Measurements from ENCODE around the gene CHRNE.
A peak's percentile ranks its signal among the peaks of the same experiment; 100 is the strongest.

CHRNE gene

GRCh38 chr17:4903051-4903818, at the start of gene CHRNE:
Gene CHRNE, minus strand, starts transcription at chr17:4903098. Its CDS starts 35 bp downstream, at chr17:4903063.
- DNase-seq (ENCODE audit: low read depth), result peak; percentile 92
- peak; percentile 83 for TF ChIP-seq CTCF (IDR thresholded peaks at IDR 0.05; ENCODE audit: insufficient read depth, low read depth, low read length, missing control alignments)
- no peak within 1 kb of the TSS for H3K4me3 ChIP-seq (ENCODE audit: low read length)

- H3K4me3 ChIP-seq (ENCODE audit: low read length), result no peak overlapping the region
- no peak for DNase-seq (ENCODE audit: low read depth)
- TF ChIP-seq CTCF (IDR thresholded peaks at IDR 0.05; ENCODE audit: insufficient read depth, low read depth, low read length, missing control alignments), result no peak
Measured at GRCh38 chr17:4951486-4951885, 48.6 kb upstream of the CHRNE start.

- no peak for DNase-seq (ENCODE audit: low read depth)
- TF ChIP-seq CTCF (IDR thresholded peaks at IDR 0.05; ENCODE audit: insufficient read depth, low read depth, low read length, missing control alignments), result no peak
- H3K4me3 ChIP-seq (ENCODE audit: low read length), result peak within 1 kb of the TSS; percentile 20
Measured at GRCh38 chr17:4950746-4951204, 47.9 kb upstream of the CHRNE start, which contains the start of gene ENO3. Gene ENO3, plus strand, starts transcription at chr17:4951119. Its CDS starts 711 bp downstream, at chr17:4951830.

- no peak for TF ChIP-seq CTCF (IDR thresholded peaks at IDR 0.05; ENCODE audit: insufficient read depth, low read depth, low read length, missing control alignments)
- H3K4me3 ChIP-seq (ENCODE audit: low read length), result peak overlapping the region; percentile 20
- DNase-seq (ENCODE audit: low read depth), result no peak
Measured at GRCh38 chr17:4950075-4950745, 47.3 kb upstream of the CHRNE start.

GRCh38 chr17:4949321-4950074, 46.6 kb upstream of the CHRNE start:
- DNase-seq (ENCODE audit: low read depth), result peak; percentile 80
- peak overlapping the region; percentile 60 for H3K4me3 ChIP-seq (ENCODE audit: low read length)
- TF ChIP-seq CTCF (IDR thresholded peaks at IDR 0.05; ENCODE audit: insufficient read depth, low read depth, low read length, missing control alignments), result no peak

GRCh38 chr17:4948931-4949320, 46.0 kb upstream of the CHRNE start:
- peak; percentile 91 for DNase-seq (ENCODE audit: low read depth)
- H3K4me3 ChIP-seq (ENCODE audit: low read length), result peak overlapping the region; percentile 60
- no peak for TF ChIP-seq CTCF (IDR thresholded peaks at IDR 0.05; ENCODE audit: insufficient read depth, low read depth, low read length, missing control alignments)

All from epithelial cell of esophagus (primary cell).